HCT116 (cell line): ENCODE data around the gene TAS2R41. TPM values are rescaled to one million over a fixed set of nuclear protein-coding genes. Genes with fewer than 3 reads are reported as not detected.

ENCODE experiments used
- ATAC-seq: fragments of 200-7000 bp; cut with Tn5 transposase; 2 replicates; pipeline ENCODE4 v1.9.1; 2020; ENCODE audit warnings: mild to moderate bottlenecking, moderate library complexity
- BruUV-seq: library from RNA; stranded (reverse); fragments of 400-500 nt; replicated peaks from 2 replicates; lab custom pipeline; 2021; lab: Mats Ljungman, UMichigan
- CTCF ChIA-PET: fragments of 300-600 bp; sonication (Branson Sonifier 250); formaldehyde crosslinking; loops from one replicate; lab custom pipeline; 2021; ENCODE audit warnings: antibody characterized with exemption; lab: Charles Lee
- POLR2A ChIA-PET: fragments of 300-600, 350-600 bp; sonication (Branson Sonifier 250); formaldehyde crosslinking; loops from one replicate; lab custom pipeline; 2021; ENCODE audit warnings: antibody characterized with exemption; lab: Charles Lee
- RAD21 ChIA-PET, 2 experiments: fragments of 300-600 bp; sonication (Branson Sonifier 250); formaldehyde crosslinking; loops; one replicate each; lab custom pipeline; 2023; ENCODE audit warnings: low total read pairs in 2 of 2; ENCODE audit not compliant: uncharacterized antibody in 2 of 2, unreplicated experiment in 2 of 2, low non-redundant PET in 1 of 2; lab: Charles Lee
- DNase-seq: peaks from one replicate; pipeline ENCODE4 v3.0.0-alpha.2; 2010; ENCODE audit warnings: low read depth, low spot score
- H2AFZ ChIP-seq: fragments of 200-600 bp; shearing (Covaris generic), sonication (generic); 2 replicates; pipeline ENCODE4 v1.6.1; 2017; ENCODE audit warnings: low read depth, mixed run types, mixed read lengths, antibody characterized with exemption, low read length; ENCODE audit not compliant: poor library complexity, severe bottlenecking
- H3K27ac ChIP-seq: 2 replicates; pipeline ENCODE4 v1.5.1; 2012; ENCODE audit warnings: low read depth, low read length
- H3K27me3 ChIP-seq: fragments of 200-600 bp; sonication (generic); 2 replicates; pipeline ENCODE4 v1.6.1; 2016; ENCODE audit warnings: mixed run types, low read length, mixed read lengths; ENCODE audit not compliant: insufficient read depth
- H3K36me3 ChIP-seq, 2 experiments: fragments of 200-500 bp in 1 of 2; fragments of 200-600 bp in 1 of 2; sonication (Bioruptor generic) in 1 of 2; sonication (generic) in 1 of 2; 2 replicates each; pipeline versions ENCODE4 v1.5.1 to v1.6.1; 2014 to 2016; ENCODE audit warnings: low read length in 2 of 2, inconsistent platforms in 1 of 2, mixed read lengths in 1 of 2, mixed run types in 1 of 2; ENCODE audit not compliant: insufficient read depth in 2 of 2, control insufficient read depth in 1 of 2
- H3K4me1 ChIP-seq, 2 experiments: fragments of 200-600 bp in 1 of 2; sonication (generic) in 1 of 2; 2 replicates each; pipeline versions ENCODE4 v1.5.1 to v1.6.1; 2012 to 2017; ENCODE audit warnings: low read length in 2 of 2, inconsistent platforms in 1 of 2, mild to moderate bottlenecking in 1 of 2, mixed read lengths in 1 of 2, mixed run types in 1 of 2, moderate library complexity in 1 of 2; ENCODE audit not compliant: insufficient read depth in 2 of 2, control insufficient read depth in 1 of 2
- H3K4me2 ChIP-seq: fragments of 200-600 bp; sonication (generic); 2 replicates; pipeline ENCODE4 v1.6.1; 2017; ENCODE audit warnings: mixed run types, low read length, mixed read lengths
- H3K4me3 ChIP-seq, 2 experiments: fragments of 200-600 bp in 1 of 2; sonication (generic) in 1 of 2; replicated peaks in 1 of 2; 2 replicates each; pipeline ENCODE4 v1.5.1; 2011 to 2016; ENCODE audit warnings: low read length in 2 of 2, control low read depth in 1 of 2, low read depth in 1 of 2, mild to moderate bottlenecking in 1 of 2, mixed read lengths in 1 of 2, mixed run types in 1 of 2
- H3K79me2 ChIP-seq: fragments of 200-600 bp; sonication (generic); 2 replicates; pipeline ENCODE4 v1.6.1; 2017; ENCODE audit warnings: mild to moderate bottlenecking, mixed run types, low read length, moderate library complexity, mixed read lengths; ENCODE audit not compliant: insufficient read depth
- H3K9ac ChIP-seq: fragments of 200-600 bp; sonication (generic); 2 replicates; pipeline ENCODE4 v1.6.1; 2016; ENCODE audit warnings: low read length, mixed read lengths
- H3K9me2 ChIP-seq: fragments of 200-600 bp; sonication (generic), shearing (Covaris generic); 2 replicates; pipeline ENCODE4 v1.6.1; 2017; ENCODE audit warnings: mixed run types, mild to moderate bottlenecking, moderate library complexity; ENCODE audit not compliant: insufficient read depth
- H3K9me3 ChIP-seq, 2 experiments: fragments of 200-500 bp in 1 of 2; fragments of 200-600 bp in 1 of 2; sonication (Bioruptor generic) in 1 of 2; sonication (generic) in 1 of 2; 2 replicates each; pipeline ENCODE4 v1.6.1; 2014 to 2017; ENCODE audit warnings: low read length in 2 of 2, mixed read lengths in 2 of 2, inconsistent platforms in 1 of 2, low read depth in 1 of 2, mild to moderate bottlenecking in 1 of 2, mixed run types in 1 of 2, moderate library complexity in 1 of 2; ENCODE audit not compliant: control insufficient read depth in 1 of 2, insufficient read depth in 1 of 2
- H4K20me1 ChIP-seq: fragments of 200-600 bp; sonication (generic), shearing (Covaris generic); 2 replicates; pipeline ENCODE4 v1.6.1; 2017; ENCODE audit warnings: mixed run types, mild to moderate bottlenecking, moderate library complexity; ENCODE audit not compliant: insufficient read depth
- ATF3 ChIP-seq: IDR thresholded peaks from 2 replicates; pipeline ENCODE4 v1.6.1; 2012
- CEBPB ChIP-seq: IDR thresholded peaks from 2 replicates; pipeline ENCODE4 v1.6.1; 2012; ENCODE audit warnings: low read depth
- EGR1 ChIP-seq: IDR thresholded peaks from 2 replicates; pipeline ENCODE4 v1.6.1; 2012; ENCODE audit warnings: low read depth
- EZH2 ChIP-seq: fragments of 200-600 bp; sonication (generic); IDR thresholded peaks from 2 replicates; pipeline ENCODE4 v1.6.1; 2017; ENCODE audit warnings: antibody characterized with exemption, mixed run types
- FOSL1 ChIP-seq: IDR thresholded peaks from 2 replicates; pipeline ENCODE4 v1.6.1; 2012; ENCODE audit warnings: low read depth
- REST ChIP-seq: IDR thresholded peaks from 2 replicates; pipeline ENCODE4 v1.6.1; 2012; ENCODE audit warnings: low read depth
- SP1 ChIP-seq: IDR thresholded peaks from 2 replicates; pipeline ENCODE4 v1.6.1; 2012; ENCODE audit warnings: low read depth
- ZBTB33 ChIP-seq: IDR thresholded peaks from 2 replicates; pipeline ENCODE4 v1.6.1; 2011; ENCODE audit warnings: mild to moderate bottlenecking, low read length, moderate library complexity; ENCODE audit not compliant: insufficient replicate concordance; ENCODE audit errors: extremely low read depth
- intact Hi-C: fragments of 100-400 bp; cut with micrococcal nuclease; formaldehyde crosslinking; loops from 2 replicates; pipeline ENCODE4 v1.10.0; 2022
- total RNA-seq: library from RNA; stranded (reverse); gene quantifications from one replicate; pipeline ENCODE4 v1.2.1, GENCODE V29; 2021; ENCODE audit not compliant: unreplicated experiment

The TAS2R41 gene
- total RNA-seq, 1 experiment from 2014 or later: not detected

GRCh38 chr7:143435266-143435665, 42.4 kb upstream of the TAS2R41 start:
- H2AFZ ChIP-seq: no peak overlapping the region
- no TSS peak for BruUV-seq
- no peaks in the 10 kb centered on the region for H3K9me2 ChIP-seq
- no peak for ATAC-seq
- H3K79me2 ChIP-seq: no peaks in the 10 kb centered on the region
- H3K9ac ChIP-seq: no peak overlapping the region
- H3K36me3 ChIP-seq: no peaks in the 10 kb centered on the region
- ChIA-PET CTCF (no interaction called here), POLR2A (no interaction called here), RAD21 (no interaction called here)
- DNase-seq: no peak
- no peaks in the 10 kb centered on the region for H3K27me3 ChIP-seq
- H4K20me1 ChIP-seq: no peaks in the 10 kb centered on the region
- H3K4me1 ChIP-seq: peaks cover 0 to 4% of the 10 kb centered on the region in 2 experiments; a peak in 2 of 4 replicates
- no peak overlapping the region for H3K27ac ChIP-seq
- intact Hi-C loops: no loop called here
- TF ChIP-seq EGR1: no peak
- no peak for TF ChIP-seq REST
- TF ChIP-seq SP1: no peak
- TF ChIP-seq FOSL1: no peak
- no peak for TF ChIP-seq ATF3
- TF ChIP-seq CEBPB: no peak
- no peak for TF ChIP-seq ZBTB33
- no peak for TF ChIP-seq EZH2
- no peak overlapping the region for H3K4me2 ChIP-seq
- no peaks in the 10 kb centered on the region for H3K9me3 ChIP-seq
- no peak overlapping the region for H3K4me3 ChIP-seq
